Measurements from ENCODE around the gene YLPM1. TPM values are rescaled to one million over a fixed set of nuclear protein-coding genes. Genes with fewer than 3 reads are reported as not detected.

YLPM1 gene
- total and polyA plus RNA-seq, 2 donors (not counting 3 experiments of a cell fraction or from before 2014, with no cell fraction given) = 14.9 to 85.7 TPM

DNA sequence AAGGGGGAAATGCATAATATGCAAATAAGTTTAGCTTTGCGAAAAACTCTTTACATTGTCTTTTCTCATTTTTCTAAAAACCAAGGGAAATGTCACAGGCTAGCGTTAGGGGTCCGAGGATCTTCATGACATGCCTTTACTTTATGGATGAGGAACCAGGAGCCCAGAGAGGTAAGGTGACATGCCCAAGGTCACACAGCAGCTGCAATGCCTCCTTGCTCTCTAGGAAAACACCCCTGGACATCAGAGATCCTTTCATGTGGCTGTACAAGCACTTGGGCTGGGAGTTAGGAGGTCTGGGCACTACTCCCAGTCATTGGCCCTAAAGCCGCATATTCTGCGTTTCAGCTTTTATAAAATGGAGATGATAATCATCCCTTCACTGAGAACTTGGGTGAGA is 112.1 kb downstream of the YLPM1 start:
- TF ChIP-seq JUN (IDR thresholded peaks at IDR 0.05; ENCODE audit: borderline replicate concordance, insufficient read depth, insufficient read length, low read depth) (no peak), POLR2A (IDR thresholded peaks at IDR 0.05; ENCODE audit: low read depth, low read length) (no peak), MYC (IDR thresholded peaks at IDR 0.05; ENCODE audit: low read depth, low read length) (no peak), EZH2 (IDR thresholded peaks at IDR 0.05; ENCODE audit: borderline replicate concordance, low read depth, low read length, severe bottlenecking) (no peak), FOS (IDR thresholded peaks at IDR 0.05; ENCODE audit: borderline replicate concordance, insufficient read depth, low read length) (no peak), CTCF (IDR thresholded peaks at IDR 0.05; ENCODE audit: extremely low read depth in 1 of 2, insufficient read depth in 1 of 2, low read depth in 1 of 2, low read length in 2 of 2) (no peak), MAX (IDR thresholded peaks at IDR 0.05; ENCODE audit: insufficient read depth, insufficient read length) (no peak), POLR2AphosphoS5 (IDR thresholded peaks at IDR 0.05; ENCODE audit: insufficient read depth, low read depth, low read length) (no peak), GATA2 (IDR thresholded peaks at IDR 0.05; ENCODE audit: insufficient read depth, insufficient read length, low read depth, low read length) (no peak)
- H3K27me3 ChIP-seq (ENCODE audit: control insufficient read depth in 2 of 2, insufficient read depth in 2 of 2, low read length in 2 of 2) = no peaks in the 10 kb centered on the region
- BruUV-seq (replicated peaks) = no TSS peak
- dilution Hi-C loops (cut with MboI; ENCODE audit: extremely low pct_ligation_motif_present, low sequenced_read_pairs) (no loop called here), intact Hi-C loops (cut with micrococcal nuclease) (no loop called here)
- H3K4me3 ChIP-seq (replicated peaks in 1 of 3; ENCODE audit: insufficient read depth in 1 of 3, low read depth in 1 of 3, low read length in 3 of 3) = no peak overlapping the region
- no peaks in the 10 kb centered on the region for H3K9me1 ChIP-seq (replicated peaks; ENCODE audit: control insufficient read depth, extremely low read depth, insufficient read depth, low read length)
- no peak overlapping the region for H3K4me2 ChIP-seq (ENCODE audit: insufficient read depth, low read length)
- H3K9me3 ChIP-seq (replicated peaks; ENCODE audit: control insufficient read depth, insufficient read depth, low read length) = no peaks in the 10 kb centered on the region
- no peaks in the 10 kb centered on the region for H4K20me1 ChIP-seq (replicated peaks; ENCODE audit: control insufficient read depth, extremely low read depth, insufficient read depth, low read length)
- FAIRE-seq (no peak), DNase-seq (ENCODE audit: low read depth, low spot score) (no peak)
- peaks cover 6% of the 10 kb centered on the region for H3K4me1 ChIP-seq (ENCODE audit: control insufficient read depth, extremely low read depth, insufficient read depth, low read length)
- H3K79me2 ChIP-seq (ENCODE audit: control insufficient read depth, insufficient read depth, low read length) = no peaks in the 10 kb centered on the region
- POLR2A ChIA-PET = no interaction called here
- H2AFZ ChIP-seq (ENCODE audit: low read depth, low read length) = no peak overlapping the region
- no peaks in the 10 kb centered on the region for H3K36me3 ChIP-seq (ENCODE audit: control insufficient read depth in 2 of 2, extremely low read depth in 1 of 2, insufficient read depth in 2 of 2, low read length in 2 of 2)
- H3K9ac ChIP-seq (replicated peaks; ENCODE audit: extremely low read depth, insufficient read depth, low read length) = no peak overlapping the region
- no peak overlapping the region for H3K27ac ChIP-seq (ENCODE audit: insufficient read depth, low read depth, low read length)
- CTCF ChIA-PET = interaction anchor here (9.4 to 14.1 kb wide), 2 partner anchors 14 to 31 kb away, joined by 58 to 245 read pairs; no protein-coding TSS in a partner anchor
